Neuronal stem cell (in vitro differentiated cells): ENCODE results near the gene TMED1. TPM values are rescaled to one million over a fixed set of nuclear protein-coding genes. Genes with fewer than 3 reads are reported as not detected.

Source experiments
- DNase-seq: peaks from one replicate; pipeline ENCODE4 v3.0.0-alpha.2; 2013; ENCODE audit warnings: low spot score
- H2AFZ ChIP-seq: one replicate; pipeline ENCODE4 v1.6.1; 2013; ENCODE audit warnings: mild to moderate bottlenecking, low read length, inconsistent platforms
- H2AK5ac ChIP-seq: 2 replicates; pipeline ENCODE4 v1.6.1; 2013; ENCODE audit warnings: low read depth, mild to moderate bottlenecking, inconsistent platforms, low read length, moderate library complexity, mixed read lengths
- H2BK120ac ChIP-seq: 2 replicates; pipeline ENCODE4 v1.6.1; 2013; ENCODE audit warnings: low read depth, mild to moderate bottlenecking, inconsistent platforms, low read length, moderate library complexity, mixed read lengths
- H2BK12ac ChIP-seq: one replicate; pipeline ENCODE4 v1.6.1; 2013; ENCODE audit warnings: low read length, inconsistent platforms
- H2BK15ac ChIP-seq: 2 replicates; pipeline ENCODE4 v1.6.1; 2013; ENCODE audit warnings: mild to moderate bottlenecking, low read length, inconsistent platforms, mixed read lengths
- H2BK5ac ChIP-seq: one replicate; pipeline ENCODE4 v1.6.1; 2013; ENCODE audit warnings: inconsistent platforms, mild to moderate bottlenecking, low read length, moderate library complexity
- H3K14ac ChIP-seq: one replicate; pipeline ENCODE4 v1.6.1; 2013; ENCODE audit warnings: low read length, inconsistent platforms
- H3K18ac ChIP-seq: 2 replicates; pipeline ENCODE4 v1.6.1; 2013; ENCODE audit warnings: low read length, inconsistent platforms
- H3K23ac ChIP-seq: 2 replicates; pipeline ENCODE4 v1.6.1; 2013; ENCODE audit warnings: low read depth, mild to moderate bottlenecking, mixed read lengths, low read length, inconsistent platforms; ENCODE audit not compliant: poor library complexity
- H3K27ac ChIP-seq: replicated peaks from 3 replicates; pipeline ENCODE4 v1.5.1; 2013; ENCODE audit warnings: low read length, inconsistent platforms
- H3K27me3 ChIP-seq, 3 experiments: 2 replicates each; pipeline ENCODE4 v1.6.1; 2013; ENCODE audit warnings: low read length in 3 of 3, mild to moderate bottlenecking in 2 of 3, inconsistent platforms in 1 of 3, low read depth in 1 of 3, mixed read lengths in 1 of 3, moderate library complexity in 1 of 3; ENCODE audit not compliant: control insufficient read depth in 3 of 3, insufficient read depth in 3 of 3
- H3K36me3 ChIP-seq, 2 donors: replicated peaks in 1 of 2; 2 replicates each; pipeline ENCODE4 v1.6.1; 2013; ENCODE audit warnings: low read length in 2 of 2; ENCODE audit not compliant: control insufficient read depth in 2 of 2, insufficient read depth in 2 of 2
- H3K4ac ChIP-seq: 2 replicates; pipeline ENCODE4 v1.6.1; 2013; ENCODE audit warnings: inconsistent platforms, mild to moderate bottlenecking, low read length, moderate library complexity
- H3K4me1 ChIP-seq, 2 donors: 1 replicate in 1 of 2; 2 replicates in 1 of 2; pipeline ENCODE4 v1.6.1; 2013; ENCODE audit warnings: low read length in 2 of 2, low read depth in 1 of 2; ENCODE audit not compliant: control insufficient read depth in 2 of 2, insufficient read depth in 1 of 2
- H3K4me2 ChIP-seq: one replicate; pipeline ENCODE4 v1.6.1; 2013; ENCODE audit warnings: mild to moderate bottlenecking, low read length, inconsistent platforms; ENCODE audit not compliant: insufficient read depth, poor library complexity, severe bottlenecking
- H3K4me3 ChIP-seq, 2 donors: 2 replicates each; pipeline ENCODE4 v1.5.1; 2013; ENCODE audit warnings: low read length in 2 of 2, mild to moderate bottlenecking in 2 of 2, inconsistent platforms in 1 of 2, moderate library complexity in 1 of 2
- H3K79me1 ChIP-seq: one replicate; pipeline ENCODE4 v1.6.1; 2013; ENCODE audit warnings: low read depth, mild to moderate bottlenecking, inconsistent platforms, low read length, moderate library complexity
- H3K9ac ChIP-seq: one replicate; pipeline ENCODE4 v1.6.1; 2013; ENCODE audit warnings: mild to moderate bottlenecking, low read depth, low read length, inconsistent platforms; ENCODE audit not compliant: poor library complexity
- H3K9me3 ChIP-seq, 2 donors: replicated peaks in 1 of 2; 2 replicates each; pipeline versions ENCODE3 to v1.6.1; 2013; ENCODE audit warnings: low read length in 2 of 2, mild to moderate bottlenecking in 2 of 2, inconsistent platforms in 1 of 2, low read depth in 1 of 2, mixed read lengths in 1 of 2, moderate library complexity in 1 of 2; ENCODE audit not compliant: control insufficient read depth in 2 of 2, insufficient read depth in 1 of 2
- H4K8ac ChIP-seq: one replicate; pipeline ENCODE4 v1.6.1; 2013; ENCODE audit warnings: low read depth, mild to moderate bottlenecking, inconsistent platforms, low read length, moderate library complexity
- H4K91ac ChIP-seq: one replicate; pipeline ENCODE4 v1.6.1; 2013; ENCODE audit warnings: low read length, low read depth, mild to moderate bottlenecking, inconsistent platforms; ENCODE audit not compliant: poor library complexity
- WGBS, 2 donors: extraction: QIAGEN DNeasy Blood & Tissue Kit; methylation state at CpG; one replicate each; pipeline ENCODE4 v1.1.7; 2013; ENCODE audit warnings: missing lambda C conversion rate in 2 of 2, mixed read lengths in 1 of 2; ENCODE audit not compliant: insufficient read length in 2 of 2, insufficient replicate concordance in 1 of 2; ENCODE audit errors: extremely low coverage in 2 of 2; 5-methylcytosine and 5-hydroxymethylcytosine counted together
- polyA plus RNA-seq, 2 experiments: library from polyadenylated mRNA; stranded (reverse); fragments of 200-250 nt; gene quantifications; one replicate each; pipeline ENCODE4 v1.2.3, GENCODE V29; 2013

Gene TMED1
- 32.4 TPM for polyA plus RNA-seq (2013, experiment 1 of 2)
- 32.9 TPM for polyA plus RNA-seq (2013, experiment 2 of 2)

- H2BK5ac ChIP-seq, result peak within 1 kb of the TSS; percentile 75
- H2AFZ ChIP-seq, result peak within 1 kb of the TSS; percentile 98
- H3K4me3 ChIP-seq, result peak within 1 kb of the TSS; percentile 68 to 82
- H3K27ac ChIP-seq, result peak within 1 kb of the TSS; percentile 93
- H3K36me3 ChIP-seq, result peaks cover 33 to 35% of the 10 kb centered on the region in 2 donors
- peak within 1 kb of the TSS; percentile 93 for H2BK12ac ChIP-seq
- peaks cover 0 to 3% (median 0%) of the 10 kb centered on the region in 3 experiments for H3K27me3 ChIP-seq
- peak within 1 kb of the TSS; percentile 92 for H3K14ac ChIP-seq
- peak within 1 kb of the TSS; percentile 98 for H3K9ac ChIP-seq
- H3K9me3 ChIP-seq, result peaks cover 6 to 12% of the 10 kb centered on the region in 2 donors
- H2BK120ac ChIP-seq, result no peak within 1 kb of the TSS
- no peak within 1 kb of the TSS for H4K91ac ChIP-seq
- peak within 1 kb of the TSS; percentile 99 for H3K18ac ChIP-seq
- peak within 1 kb of the TSS; percentile 62 for H3K4me2 ChIP-seq
- DNase-seq, result peak; percentile 99
- peak within 1 kb of the TSS; percentile 99 for H3K23ac ChIP-seq
- peaks cover 5% of the 10 kb centered on the region for H3K79me1 ChIP-seq
- H2AK5ac ChIP-seq, result peak within 1 kb of the TSS; percentile 86
- H3K4ac ChIP-seq, result peak within 1 kb of the TSS; percentile 87
- H4K8ac ChIP-seq, result peak within 1 kb of the TSS; percentile 95
- peak within 1 kb of the TSS; percentile 80 for H2BK15ac ChIP-seq
- no CpG with 5 or more reads among the region's 50 CpGs for WGBS, 2 donors
- H3K4me1 ChIP-seq, result peaks cover 5 to 11% of the 10 kb centered on the region in 2 donors
Measured at GRCh38 chr19:10835754-10836478, at the start of gene TMED1. TMED1 (minus strand) TSS chr19:10836212; CDS start chr19:10836191, 21 bp downstream.

GRCh38 chr19:10885201-10886169 is 49.5 kb upstream of the TMED1 start:
- peaks cover 57 to 59% of the 10 kb centered on the region in 2 donors for H3K4me1 ChIP-seq
- H3K23ac ChIP-seq, result peak overlapping the region; percentile 37

GRCh38 chr19:10884274-10884673 is 48.3 kb upstream of the TMED1 start:
- Histone ChIP-seq H2BK120ac (no peak overlapping the region), H2AFZ (no peak overlapping the region), H3K23ac (no peak overlapping the region), H3K36me3 (peaks cover 3 to 4% of the 10 kb centered on the region in 2 donors), H3K79me1 (peaks cover 25% of the 10 kb centered on the region), H2AK5ac (no peak overlapping the region), H3K27ac (no peak overlapping the region), H3K4me2 (no peak overlapping the region), H4K91ac (no peak overlapping the region), H2BK15ac (no peak overlapping the region), H3K9me3 (no peaks in the 10 kb centered on the region), H3K4ac (no peak overlapping the region), H3K18ac (no peak overlapping the region), H3K4me1 (peaks cover 68 to 71% of the 10 kb centered on the region in 2 donors), H2BK12ac (no peak overlapping the region), H4K8ac (no peak overlapping the region), H3K4me3 (no peak overlapping the region), H3K9ac (no peak overlapping the region), H3K14ac (no peak overlapping the region), H3K27me3 (no peaks in the 10 kb centered on the region), H2BK5ac (no peak overlapping the region)
- no peak for DNase-seq
- WGBS, 2 donors, result no CpG with 5 or more reads among the region's 2 CpGs

More at GRCh38 chr19:10885201-10886169, 49.5 kb upstream of the TMED1 start:
- Histone ChIP-seq H2BK15ac (no peak overlapping the region), H4K8ac (no peak overlapping the region), H3K14ac (no peak overlapping the region), H3K18ac (peak overlapping the region; percentile 72), H2AK5ac (no peak overlapping the region), H3K27me3 (no peaks in the 10 kb centered on the region), H3K9ac (no peak overlapping the region), H3K4me3 (no peak overlapping the region), H2BK12ac (no peak overlapping the region), H3K36me3 (peaks cover 0 to 2% of the 10 kb centered on the region in 2 donors), H3K4ac (no peak overlapping the region), H2AFZ (no peak overlapping the region), H3K9me3 (no peaks in the 10 kb centered on the region), H2BK120ac (no peak overlapping the region), H3K79me1 (peaks cover 21% of the 10 kb centered on the region), H2BK5ac (no peak overlapping the region), H3K4me2 (no peak overlapping the region), H3K27ac (peak overlapping the region; percentile 76), H4K91ac (no peak overlapping the region)
- no peak for DNase-seq
- WGBS, 2 donors, result no CpG with 5 or more reads among the region's 20 CpGs
